GM18505 (cell line): ENCODE measurements around the gene JMJD1C.
"Not testable (repeated sequence)": the region's sequence is repeated elsewhere in the genome, so short reads cannot be mapped to it uniquely, and the experiment has no call there.

Experiments
- ATAC-seq: cut with Tn5 transposase; IDR thresholded peaks from one replicate; pipeline ENCODE4 v1.9.1; 2021; ENCODE audit not compliant: unreplicated experiment
- POLR2A ChIP-seq: IDR thresholded peaks from 4 replicates; pipeline ENCODE4 v1.6.1; 2011; ENCODE audit warnings: borderline replicate concordance; ENCODE audit not compliant: insufficient read depth, insufficient read length; ENCODE audit errors: extremely low read depth

The JMJD1C gene

DNA sequence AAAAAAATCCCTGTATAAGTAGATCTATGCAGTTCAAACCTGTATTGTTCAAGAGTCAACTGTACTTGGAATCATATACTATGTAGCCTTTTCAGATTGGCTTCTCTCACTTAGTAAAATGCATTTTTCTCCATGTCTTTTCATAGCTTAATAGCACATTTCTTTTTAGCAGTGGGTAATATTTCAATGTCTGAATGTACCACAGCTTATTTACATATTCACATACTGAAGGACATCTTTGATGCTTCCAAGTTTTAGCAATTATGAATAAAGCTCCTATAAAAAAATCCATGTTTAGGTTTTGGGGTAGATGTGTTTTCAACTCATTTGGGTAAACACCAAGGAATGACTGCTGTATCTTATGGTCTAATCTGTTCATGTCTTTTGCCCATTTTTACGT, 177.6 kb downstream of the JMJD1C start:
- ATAC-seq = no peak
- TF ChIP-seq POLR2A = no peak

DNA sequence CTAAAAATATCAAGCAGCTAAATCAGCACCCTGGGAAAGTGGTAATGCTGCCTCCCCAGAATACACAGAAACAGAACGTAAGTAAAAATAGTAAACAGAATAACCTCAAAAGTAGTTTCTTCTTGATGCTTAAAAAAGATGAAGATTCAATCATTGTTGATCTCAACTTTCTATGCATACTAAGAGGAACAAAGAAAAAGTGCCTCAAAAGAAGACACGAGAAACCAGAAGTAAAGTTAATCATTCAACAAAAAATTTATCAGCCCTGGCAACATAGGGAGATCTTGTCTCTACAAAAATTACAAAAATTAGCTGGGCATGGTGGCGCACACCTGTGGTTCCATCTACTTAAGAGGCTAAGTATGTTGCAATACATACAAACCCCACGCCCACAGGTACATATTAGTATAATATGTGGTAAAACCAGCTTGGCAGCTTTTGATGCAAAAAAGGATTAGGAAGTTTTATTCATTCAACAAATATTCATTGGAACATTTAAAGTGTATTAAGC, 179.0 kb downstream of the JMJD1C start:
- peak; percentile 64 for ATAC-seq
- no peak for TF ChIP-seq POLR2A

DNA sequence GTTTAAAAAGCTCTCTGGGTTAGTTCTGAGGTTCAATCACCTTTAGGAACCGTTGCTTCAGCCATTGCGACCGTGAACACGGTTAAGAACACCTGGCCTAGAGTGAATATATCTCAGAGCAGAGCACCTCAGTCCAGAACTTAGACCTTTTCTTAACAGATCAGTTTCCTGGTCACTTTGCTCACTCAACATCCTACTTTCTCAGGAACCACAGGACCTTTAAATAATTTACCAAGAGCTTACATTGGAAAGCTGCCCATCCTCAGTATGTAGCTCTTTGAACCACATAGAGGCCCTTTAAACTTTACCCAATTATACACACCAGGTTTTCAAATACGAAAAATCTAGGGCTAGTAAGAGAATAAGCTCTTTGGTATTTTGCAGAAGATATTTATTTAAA, 179.4 kb downstream of the JMJD1C start:
- peak; percentile 43 for ATAC-seq

DNA sequence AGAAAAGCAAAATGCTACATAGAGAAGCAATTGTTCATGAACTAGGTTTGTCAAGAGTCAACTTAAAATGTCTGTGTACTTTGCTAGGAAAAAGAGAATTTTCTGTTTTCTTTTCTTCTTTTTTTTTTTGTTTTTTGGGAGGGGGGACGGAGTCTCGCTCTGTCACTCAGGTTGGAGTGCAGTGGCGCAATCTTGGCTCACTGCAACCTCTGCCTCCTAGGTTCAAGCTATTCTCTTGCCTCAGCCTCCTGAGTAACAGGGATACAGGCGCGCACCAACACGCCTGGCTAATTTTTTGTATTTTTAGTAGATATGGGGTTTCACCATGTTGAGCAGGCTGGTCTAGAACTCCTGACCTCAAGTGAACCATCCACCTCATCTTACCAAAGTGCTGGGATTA, 181.9 kb downstream of the JMJD1C start:
- not testable (repeated sequence) for ATAC-seq

More for the DNA sequence above, 179.4 kb downstream of the JMJD1C start:
- no peak for TF ChIP-seq POLR2A

DNA sequence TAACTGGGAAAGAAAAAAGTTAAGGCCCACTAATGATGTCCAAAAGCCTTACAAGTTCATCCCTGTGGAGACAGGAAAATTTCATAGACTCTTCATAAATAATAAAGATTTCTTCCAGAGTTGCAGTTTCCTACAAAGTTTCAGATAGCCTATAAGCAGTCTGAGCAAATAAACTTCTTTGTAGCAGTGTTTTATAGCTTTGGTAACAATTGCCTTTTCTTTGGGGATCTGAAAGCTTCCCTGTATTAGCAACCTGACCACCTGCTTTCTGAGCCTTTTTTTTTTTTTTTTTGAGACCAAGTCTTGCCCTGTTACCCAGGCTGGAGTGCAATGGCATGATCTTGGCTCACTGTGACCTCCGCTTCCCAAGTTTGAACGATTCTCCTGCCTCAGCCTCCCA, 182.7 kb downstream of the JMJD1C start:
- TF ChIP-seq POLR2A = no peak

DNA sequence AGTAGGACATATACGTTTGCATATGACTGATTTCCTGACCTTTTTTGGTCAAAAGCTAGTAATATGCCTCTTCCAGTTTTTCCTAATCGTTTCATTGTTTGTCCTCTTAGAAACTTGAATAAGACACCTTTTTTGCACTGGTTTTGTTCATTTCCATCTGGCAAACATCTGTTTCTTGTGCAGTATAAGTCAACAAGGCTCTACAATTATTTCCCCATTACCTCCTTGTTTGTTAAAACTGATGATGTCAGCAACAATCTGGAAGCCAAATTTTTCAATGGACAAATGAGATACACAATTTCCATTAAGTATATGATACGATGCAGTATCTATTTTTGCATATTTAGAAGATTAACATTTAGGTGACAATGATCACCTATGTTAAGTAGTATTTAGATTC, 183.8 kb downstream of the JMJD1C start:
- no peak for TF ChIP-seq POLR2A
- no peak for ATAC-seq

More for the DNA sequence above, 182.7 kb downstream of the JMJD1C start:
- no peak for ATAC-seq

DNA sequence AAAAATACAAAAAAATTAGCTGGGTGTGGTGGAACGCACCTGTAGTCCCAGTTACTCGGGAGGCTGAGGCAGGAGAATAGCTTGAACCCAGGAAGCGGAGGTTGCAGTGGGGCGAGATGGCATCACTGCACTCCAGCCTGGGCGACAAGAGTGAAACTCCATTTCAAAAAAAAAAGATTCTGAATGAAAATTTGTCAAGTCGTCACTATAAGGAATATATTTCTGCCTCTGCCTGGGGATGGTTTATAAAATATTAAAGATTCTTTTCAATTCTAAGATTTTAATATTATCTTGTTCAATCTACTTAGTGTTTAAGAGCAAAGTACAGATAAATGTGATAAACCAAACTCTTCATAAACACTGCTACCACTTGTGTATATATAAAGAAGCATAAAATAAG, 185.4 kb downstream of the JMJD1C start:
- ATAC-seq = no peak
- TF ChIP-seq POLR2A = no peak

DNA sequence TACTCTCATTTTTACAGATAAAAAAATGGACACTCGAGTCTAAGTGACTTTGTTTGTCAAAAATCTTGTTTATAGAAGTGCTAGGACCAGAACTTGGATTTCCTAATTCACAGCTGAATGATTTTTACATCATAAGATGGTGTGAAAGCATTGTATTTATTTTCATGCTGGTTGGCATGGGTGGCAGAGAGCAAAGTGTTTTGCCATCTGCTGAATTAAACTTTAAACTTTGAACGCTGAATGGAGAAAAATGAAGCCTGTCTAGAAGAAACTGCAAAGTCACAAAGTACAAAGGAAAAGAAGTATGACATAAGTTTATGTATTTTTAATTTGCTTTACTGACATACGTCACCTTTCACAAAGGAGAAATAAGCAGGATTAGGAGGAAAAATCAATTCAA, 190.7 kb downstream of the JMJD1C start:
- TF ChIP-seq POLR2A = no peak
- no peak for ATAC-seq

DNA sequence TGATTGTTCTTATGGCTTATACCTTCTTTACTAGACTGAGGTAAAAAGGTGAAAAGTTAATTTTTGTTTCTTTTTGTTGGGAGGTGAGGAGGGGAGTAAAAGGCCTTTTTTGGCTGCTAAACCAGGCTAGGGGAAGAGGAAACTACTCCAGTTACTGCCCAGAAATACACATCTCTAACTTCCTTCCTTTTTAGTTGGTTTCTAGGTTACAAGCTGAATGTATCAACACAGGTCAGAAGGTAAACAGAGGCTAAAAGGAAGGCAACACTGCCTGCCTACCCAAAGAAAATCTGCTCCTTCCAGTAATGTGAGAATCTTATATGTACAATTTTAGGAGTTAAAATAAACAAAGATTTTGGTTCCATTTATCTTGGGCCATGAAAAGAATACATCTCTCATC, 192.2 kb downstream of the JMJD1C start:
- ATAC-seq = no peak
- TF ChIP-seq POLR2A = no peak

DNA sequence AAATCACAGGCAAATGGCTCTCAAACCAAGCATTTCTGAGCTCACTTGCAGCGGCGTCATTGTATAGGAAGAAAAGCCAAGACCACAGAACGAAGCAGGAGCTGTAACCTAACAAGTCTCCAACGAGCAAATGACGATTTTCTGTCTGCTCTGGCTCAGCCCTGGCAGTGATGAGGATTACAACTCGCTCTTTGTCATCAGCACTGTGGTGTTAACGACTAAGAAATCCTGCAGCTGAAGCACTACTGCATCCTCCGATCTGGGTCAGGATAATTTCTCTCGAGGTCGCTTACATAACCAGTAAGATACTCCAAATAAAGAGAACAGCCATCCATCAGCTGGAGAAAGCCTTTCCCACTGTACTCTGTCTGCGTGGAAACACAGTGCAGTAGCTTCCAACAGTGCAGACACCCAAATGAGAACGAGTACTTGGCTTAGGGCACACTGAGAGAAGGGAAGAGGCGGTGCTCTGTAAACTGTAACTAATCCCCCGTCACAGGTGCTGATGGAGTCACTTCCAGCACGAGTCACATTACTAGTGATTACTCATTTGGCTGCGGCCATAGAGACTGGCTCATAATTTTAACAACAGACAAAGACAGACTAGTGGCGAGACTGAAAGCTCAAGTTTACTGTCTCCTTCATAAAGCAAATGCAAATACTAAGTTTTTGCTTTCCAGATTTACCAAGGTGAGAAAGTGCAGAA, 196.8 kb downstream of the JMJD1C start:
- peak; percentile 95 for TF ChIP-seq POLR2A

DNA sequence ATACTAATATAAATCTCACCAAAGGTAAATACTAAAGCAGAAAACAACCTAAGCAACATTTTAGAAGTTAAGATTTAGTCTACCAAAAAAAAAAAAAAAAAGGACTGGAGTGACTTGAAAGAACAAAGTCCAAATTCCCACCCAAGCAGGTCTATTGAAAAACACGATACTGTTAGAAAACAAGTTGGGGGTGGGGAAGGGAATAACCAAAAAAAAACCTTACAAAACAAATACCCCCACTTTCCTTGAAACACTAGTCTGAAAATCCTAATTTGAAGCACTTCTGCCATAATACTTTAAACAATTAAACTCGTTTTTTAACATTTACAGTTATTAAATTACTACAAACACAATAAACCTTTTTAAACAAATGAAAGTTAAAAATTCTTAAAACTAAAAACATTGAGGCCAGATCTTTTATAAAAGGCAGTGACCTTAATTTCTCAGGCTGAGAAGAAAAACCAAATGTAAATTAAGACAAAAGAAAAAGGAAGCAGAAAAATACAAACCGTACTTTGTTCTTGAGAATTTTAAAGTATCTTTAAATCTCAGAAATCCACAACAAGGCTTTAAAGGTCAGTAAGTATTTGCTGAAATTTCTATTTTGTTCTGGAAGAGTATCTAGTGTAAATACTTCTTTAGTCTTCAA, 197.5 kb downstream of the JMJD1C start:
- TF ChIP-seq POLR2A = no peak
- ATAC-seq = no peak

More for the DNA sequence above, 196.8 kb downstream of the JMJD1C start:
- peak; percentile 91 for ATAC-seq

DNA sequence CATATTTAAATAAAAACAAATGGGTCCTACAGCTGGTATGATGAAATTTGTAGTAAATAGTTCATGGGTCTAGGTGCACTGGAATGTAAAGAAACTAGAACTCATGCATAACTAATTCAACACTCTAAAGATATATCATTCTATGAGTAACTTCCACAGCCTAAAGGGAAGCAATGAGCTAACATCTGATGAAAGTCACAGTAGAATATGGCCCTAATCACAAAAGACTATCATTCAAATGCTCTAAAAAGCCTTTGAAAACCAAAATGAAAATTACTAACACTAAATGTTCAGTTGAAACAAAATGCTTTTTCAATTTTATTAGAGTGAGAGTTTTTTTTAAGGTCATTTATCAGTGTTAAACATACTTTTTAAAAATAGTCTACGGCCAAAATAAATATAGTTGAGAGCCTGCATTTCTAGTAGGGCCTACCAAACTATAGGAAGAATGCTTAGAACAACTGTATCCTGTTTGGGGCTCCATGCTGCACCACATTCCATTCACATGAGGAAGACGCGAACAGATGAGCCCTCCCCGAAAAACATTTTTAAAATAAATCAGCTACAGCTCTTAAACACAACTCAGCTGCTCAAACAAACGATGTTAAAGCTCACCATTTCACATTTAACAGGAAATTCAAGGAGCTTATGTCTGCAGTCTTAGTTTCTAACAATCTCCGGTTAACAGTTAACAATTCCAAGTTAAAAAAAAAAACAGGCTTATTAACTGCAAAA, 198.2 kb downstream of the JMJD1C start:
- no peak for ATAC-seq
- TF ChIP-seq POLR2A = peak; percentile 64

DNA sequence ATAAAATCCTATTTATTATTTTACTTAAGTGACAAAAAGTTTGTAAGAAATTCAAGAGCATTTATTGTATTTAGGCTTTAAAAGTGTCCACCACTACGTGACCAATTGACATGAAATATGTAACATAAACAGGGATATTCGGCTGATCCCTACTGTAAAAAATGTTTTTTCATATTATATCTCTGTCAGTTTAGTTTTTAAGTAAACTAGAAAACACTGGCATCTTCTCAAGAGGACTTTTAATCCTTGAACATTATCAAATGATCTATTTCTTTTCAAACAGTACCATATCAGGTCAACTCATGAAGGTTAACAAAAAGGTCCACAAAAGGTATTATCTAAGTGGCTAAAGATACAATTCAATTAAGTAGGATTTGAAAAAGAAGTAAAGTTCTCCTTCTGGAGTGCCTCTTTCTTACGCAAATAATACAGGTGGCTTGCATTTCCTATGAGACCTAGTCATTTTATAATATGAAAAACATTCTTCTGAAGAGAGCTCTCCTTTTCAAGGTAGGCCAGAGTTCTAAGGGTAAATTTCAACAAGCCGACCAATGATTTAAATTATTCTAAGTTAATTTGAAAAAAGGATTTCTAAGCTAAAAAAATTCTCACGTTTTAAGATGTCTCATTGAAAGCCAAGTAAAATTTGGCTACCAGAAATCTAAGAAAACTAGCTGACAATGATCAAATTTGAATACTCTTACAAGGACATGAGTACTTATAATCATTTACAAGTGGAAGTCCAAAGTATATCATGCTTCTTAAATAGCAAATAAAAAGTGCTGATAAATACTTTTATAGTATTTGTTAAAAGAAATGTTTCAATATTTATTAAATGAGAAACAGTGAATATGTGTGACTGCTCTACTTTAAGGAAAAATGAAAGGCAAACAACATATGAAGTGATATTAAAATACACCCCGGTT, 199.1 kb downstream of the JMJD1C start:
- no peak for ATAC-seq
- no peak for TF ChIP-seq POLR2A
